Left hindlimb (tissue), 1 donor: ENCODE data around the gene NOC4L.

Experiments
- DNase-seq: peaks from one replicate; pipeline ENCODE4 v3.0.0-alpha.2; 2018

NOC4L gene

DNA sequence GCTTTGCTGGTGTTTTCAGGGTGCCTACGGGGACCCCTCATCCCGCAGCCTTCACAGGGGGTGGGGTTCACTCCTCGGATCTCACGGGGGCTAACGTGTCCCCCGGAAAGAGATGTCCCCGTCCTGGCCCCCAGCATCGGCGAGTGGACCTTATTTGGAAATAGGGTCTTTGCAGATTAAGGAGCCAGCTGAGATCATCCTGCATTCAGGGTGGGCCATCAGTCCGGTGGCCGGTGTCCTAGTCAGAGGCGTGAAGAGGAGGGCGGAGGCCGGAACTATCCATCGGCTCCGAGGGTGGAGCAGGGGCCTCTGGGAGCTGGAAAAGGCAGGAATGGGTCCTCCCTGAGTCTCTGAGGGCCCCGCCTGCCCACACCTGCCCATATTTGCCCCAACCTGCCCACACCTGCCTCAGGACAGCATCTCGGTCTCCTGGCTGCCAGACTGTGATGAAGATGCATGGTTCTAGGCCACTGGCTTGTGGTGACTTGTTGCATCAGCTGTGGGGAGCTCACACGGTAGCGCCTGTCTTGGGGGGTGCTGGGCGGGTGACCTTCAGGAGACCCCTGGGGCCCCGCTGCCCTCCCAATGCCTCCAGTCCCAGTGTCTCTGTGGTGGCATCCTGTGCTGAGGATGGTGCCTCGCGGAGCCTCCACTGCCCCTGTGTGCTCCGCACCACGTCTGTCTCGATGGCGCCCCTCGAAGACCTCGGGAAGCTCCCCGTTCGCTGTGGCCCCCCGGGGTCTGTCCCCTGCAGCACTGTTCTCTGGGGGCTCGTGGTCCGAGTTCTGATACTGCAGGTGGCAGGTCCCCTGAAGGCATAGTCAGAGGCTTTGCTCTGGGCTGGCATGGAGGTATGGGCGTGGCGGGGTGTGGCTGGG is 14.7 kb downstream of the NOC4L start:
- DNase-seq: no peak

DNA sequence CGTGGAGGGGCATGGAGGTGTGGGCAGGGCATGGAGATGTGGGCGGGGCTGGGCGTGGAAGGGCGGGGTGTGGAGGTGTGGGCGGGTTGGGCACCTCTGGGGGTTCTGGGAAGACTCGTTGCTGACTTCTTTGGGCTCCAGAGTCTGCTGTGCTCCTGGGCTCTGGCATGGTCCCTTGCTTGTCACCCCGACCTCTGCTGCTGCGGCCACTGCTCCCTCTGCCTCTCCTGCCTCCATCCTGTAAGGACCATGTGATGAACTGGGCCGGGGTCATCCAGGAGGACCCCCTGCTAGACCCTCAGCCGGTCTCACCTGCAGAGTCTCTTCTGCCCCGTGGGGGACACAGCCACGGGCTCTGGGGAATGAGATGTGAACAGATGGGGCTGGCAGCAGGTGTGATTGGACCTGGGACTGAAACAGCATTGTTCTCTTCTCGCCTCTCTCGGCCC is 15.3 kb downstream of the NOC4L start:
- no peak for DNase-seq

DNA sequence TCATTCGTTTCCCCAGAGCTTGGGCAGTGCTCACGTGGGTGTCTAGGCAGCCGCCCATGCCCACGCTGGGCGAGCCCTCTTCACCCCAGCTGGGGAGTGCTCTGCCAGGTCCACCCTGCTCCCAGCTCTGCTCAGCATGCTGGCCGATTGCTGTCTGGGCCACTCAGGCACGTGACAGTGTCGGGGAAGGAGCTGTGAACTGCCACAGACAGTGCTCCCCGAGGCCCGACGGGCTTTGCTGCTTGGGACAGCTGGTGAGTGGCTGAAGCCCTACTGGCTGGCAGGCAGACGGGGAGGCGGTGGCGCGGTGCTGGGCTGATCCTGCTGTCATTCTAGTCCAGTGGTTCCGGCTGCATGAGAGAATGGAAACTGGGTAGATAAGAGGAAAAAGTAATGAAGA is 15.8 kb downstream of the NOC4L start:
- no peak for DNase-seq

DNA sequence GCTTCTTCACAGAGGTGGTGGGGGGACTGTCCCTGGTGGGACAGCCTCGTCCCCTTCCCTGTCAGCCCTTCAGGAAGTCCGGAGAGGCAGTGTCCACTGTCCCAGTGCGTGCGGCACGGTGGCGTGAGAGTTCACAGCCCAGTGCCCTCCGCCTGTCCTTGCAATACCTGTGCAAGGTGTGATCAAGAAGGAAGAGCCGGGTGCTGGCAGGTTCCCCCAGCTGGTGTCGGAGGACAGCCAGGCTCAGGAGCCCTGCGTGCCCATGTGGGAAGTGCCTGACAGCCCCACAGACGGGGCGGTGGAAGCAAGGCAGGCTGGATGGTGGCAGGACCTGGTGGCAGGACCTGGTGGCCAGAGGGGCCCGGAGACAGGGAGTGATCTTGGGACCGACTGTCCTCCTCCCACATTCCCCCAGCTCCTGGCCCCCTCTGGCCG is 16.4 kb downstream of the NOC4L start:
- no peak for DNase-seq

DNA sequence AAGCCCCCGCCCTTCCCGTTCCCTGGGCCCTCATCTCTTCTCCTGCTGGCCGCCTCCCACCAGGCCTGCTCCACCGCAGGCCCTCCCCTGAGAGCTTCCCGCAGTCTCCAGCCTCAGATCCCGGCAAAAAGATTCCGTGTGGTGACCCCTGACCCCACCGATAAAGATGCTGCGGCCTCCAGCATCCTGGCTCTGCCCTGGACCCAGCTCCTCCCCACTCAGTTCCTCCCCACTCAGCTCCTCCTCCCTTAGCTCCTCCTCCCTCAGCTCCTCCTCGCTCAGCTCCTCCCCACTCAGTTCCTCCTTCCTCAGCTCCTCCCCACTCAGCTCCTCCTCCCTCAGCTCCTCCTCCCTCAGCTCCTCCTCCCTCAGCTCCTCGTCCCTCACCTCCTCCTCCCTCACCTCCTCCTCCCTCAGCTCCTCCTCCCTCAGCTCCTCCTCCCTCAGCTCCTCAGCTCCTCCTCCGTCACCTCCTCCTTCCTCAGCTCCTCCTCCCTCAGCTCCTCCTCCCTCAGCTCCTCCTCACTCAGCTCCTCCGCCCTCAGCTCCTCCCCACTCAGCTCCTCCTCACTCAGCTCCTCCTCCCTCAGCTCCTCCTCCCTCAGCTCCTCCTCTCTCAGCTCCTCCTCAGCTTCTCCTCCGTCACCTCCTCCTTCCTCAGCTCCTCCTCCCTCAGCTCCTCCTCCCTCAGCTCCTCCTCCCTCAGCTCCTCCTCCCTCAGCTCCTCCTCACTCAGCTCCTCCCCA is 17.0 kb downstream of the NOC4L start:
- no peak for DNase-seq

DNA sequence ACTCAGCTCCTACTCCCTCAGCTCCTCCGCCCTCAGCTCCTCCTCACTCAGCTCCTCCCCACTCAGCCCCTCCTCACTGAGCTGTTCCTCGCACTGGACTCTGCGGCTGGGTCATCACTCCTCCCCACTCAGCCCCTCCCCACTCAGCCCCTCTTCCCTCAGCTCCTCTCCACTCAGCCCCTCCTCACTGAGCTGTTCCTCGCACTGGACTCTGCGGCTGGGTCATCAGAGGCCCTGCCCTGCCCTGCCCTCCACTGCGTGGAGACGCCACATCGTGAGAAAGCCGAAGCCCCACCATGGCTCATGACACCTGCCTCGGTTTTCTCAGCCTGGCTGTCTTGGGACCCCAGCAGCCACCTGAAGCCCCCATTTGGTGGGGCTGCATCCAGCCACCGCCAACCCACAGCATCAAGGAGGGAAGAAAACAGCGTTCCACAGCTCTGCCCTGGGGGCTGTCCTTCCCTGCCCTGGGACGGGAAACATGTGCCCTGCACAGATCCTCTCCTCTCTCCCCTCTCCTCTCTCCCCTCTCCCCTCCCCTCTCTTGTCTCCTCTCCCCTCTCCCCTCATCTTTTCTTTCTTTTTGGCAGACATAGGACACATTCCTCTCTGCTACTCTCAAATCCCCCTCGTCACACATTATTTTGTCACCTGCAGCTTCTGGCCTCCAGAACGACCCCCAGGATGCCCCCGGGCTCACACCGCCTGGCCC is 17.7 kb downstream of the NOC4L start:
- DNase-seq: no peak

DNA sequence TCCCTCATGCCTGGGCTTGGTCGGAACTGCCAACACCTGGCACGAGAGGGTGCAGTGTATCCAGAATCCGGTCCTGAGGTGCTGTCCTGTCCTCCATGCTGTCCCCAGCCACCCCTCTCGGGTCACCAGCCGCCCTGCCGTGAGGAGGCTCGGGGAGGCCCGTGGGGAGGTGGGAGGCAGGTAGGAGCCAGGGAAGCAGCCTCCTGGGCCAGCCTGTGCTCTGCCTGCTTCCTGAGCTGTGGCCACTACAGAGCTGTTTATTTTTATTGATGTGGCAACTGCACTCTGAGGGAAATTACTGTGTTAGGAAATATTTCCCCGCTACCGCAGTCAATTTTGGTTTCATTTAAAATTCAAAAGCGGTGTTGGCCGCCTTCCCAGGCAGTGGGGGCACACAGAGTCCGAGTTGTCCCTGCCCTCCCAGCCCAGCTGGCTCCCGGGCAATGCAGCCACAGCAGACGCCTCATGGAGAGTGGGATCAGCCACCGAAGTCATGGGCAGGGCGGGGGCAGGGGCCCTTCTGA is 18.3 kb downstream of the NOC4L start:
- peak; percentile 82 for DNase-seq

DNA sequence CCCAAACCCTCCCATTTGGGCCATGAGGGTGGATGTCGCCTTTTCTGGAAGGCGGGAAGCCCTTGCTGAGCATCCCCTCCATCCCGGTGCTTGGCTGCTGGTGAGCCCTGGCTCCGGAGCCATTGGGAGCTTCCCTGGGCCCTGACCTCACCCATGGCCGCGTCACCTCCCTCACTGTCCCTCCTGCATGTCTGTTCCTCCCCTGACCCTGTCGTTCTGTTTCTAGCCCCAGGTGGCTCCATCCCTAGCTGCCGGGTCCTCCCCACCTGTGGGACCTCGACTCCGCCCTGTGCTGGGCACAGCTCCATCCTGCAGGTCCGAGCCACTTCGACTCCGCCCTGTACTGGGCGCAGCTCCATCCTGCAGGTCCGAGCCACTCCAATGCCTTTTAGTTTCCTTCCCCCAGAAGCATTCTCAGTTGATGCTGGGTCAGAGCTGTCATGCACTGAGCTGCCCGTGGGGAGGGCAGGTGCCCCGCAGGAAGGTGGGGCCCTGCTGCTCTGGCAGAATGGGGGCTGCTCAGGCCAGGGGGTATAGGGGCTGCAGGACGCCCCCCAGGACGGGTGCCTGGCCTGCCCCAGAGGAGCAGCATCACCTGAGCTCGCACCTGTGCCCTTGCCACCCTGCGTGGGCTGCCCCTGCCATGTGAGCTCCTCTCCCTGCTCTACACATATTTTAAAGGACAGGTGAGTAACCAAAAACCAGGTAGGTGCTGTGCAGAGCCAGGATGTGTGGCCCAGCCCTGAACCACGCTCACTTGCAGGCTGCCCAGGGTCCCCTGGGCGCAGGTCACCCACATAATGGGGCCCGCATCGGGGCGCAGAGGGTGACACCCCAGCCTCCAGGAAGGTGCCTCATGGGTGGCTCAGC is 19.0 kb downstream of the NOC4L start:
- DNase-seq: no peak

DNA sequence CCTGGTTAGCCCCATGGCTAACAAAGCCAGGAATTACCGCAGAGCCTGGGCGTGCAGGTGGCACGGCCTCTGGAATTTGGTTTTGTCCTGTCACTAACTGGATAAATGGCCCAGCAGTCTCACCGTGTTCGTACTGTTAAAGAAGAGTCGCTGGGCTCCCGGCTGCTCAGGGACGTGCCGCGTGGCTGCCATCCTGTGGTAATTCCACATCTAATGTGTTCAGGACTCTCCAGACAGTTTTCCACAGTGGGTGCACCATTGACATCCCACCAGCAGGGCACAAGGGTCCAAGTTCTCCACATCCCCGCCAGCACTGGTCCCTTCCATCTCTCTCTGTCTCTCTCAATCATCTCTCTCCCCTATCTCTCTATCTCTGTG is 19.6 kb downstream of the NOC4L start:
- no peak for DNase-seq

DNA sequence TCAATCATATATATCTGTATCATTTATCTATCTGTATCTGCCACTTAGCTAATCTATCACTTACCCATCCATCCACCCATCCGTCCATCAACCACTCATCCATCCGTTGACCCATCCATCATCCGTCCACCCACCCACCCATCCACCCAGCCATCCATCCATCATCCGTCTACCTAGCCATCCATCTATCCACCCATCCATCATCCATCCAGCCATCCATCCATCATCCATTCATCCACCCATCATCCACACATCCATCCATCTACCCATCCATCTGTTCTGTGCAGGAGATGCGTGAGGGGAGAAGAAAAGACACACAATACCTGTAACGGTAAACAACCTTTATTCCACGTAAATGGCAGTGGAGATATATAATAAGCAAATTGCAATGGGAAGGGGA is 20.2 kb downstream of the NOC4L start:
- no peak for DNase-seq

DNA sequence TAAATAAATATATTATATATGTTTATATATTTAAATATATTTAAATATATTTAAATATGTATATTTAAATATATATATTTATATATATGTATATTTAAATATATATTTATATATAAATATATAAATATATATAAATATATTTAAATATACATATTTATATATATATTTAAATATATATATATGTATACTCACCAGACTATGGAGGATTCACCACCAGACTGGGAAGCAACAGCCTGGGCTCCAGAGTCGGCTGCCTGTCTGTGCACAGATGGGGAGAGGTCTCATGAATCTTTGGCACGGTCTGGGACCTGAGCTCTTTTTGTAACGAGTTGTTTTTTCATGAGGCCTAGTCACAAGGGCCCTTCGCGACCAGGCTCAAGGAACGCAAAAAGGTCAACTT is 21.3 kb downstream of the NOC4L start:
- no peak for DNase-seq

DNA sequence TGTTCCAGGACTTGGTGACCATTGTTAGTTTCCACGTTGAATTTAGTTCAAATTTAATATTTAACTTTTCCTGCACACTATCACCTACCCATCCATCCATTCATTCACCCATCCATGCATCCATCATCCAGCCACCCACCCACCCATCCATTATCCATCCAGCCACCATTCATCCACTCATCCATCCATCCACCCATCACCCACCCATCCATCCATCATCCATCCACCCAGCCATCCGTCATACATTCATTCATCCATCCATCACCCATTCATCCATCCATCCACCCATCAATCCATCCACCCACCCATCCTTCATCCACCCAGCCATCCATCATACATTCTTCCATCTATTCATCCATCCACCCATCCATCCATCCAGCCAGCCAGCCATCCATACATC is 21.8 kb downstream of the NOC4L start:
- no peak for DNase-seq

DNA sequence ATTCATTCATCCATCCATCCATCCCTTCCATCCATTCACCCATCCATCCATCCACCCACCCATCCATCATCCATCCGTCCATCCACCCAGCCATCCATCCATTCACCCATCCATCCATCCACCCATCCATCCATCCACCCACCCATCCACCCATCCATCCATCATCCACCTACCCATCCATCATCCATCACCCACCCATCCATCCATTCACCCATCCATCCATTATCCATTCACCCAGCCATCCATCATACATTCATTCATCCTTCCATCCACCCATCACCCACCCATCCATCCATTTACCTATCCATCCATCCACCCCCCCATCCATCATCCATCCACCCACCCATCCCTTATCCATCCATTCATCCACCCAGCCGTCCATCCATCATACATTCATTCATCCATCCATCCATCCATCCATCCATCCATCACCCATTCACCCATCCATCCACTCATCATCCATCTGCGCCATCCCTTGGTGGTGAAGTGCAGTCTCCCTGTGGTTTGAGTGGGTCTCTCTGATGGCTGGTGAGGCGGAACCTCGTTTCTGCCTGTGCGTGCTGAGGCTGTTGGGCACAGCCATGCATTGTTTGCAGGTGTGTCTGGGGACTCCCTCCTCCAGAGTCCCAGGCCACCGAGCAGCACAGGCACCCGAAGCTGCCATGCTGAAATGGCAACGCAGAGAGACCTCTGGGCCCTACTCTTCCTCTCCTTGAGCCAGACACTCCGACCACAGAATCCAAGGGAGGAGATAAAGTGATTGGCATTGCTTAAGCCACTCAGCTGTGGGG is 22.7 kb downstream of the NOC4L start:
- no peak for DNase-seq

DNA sequence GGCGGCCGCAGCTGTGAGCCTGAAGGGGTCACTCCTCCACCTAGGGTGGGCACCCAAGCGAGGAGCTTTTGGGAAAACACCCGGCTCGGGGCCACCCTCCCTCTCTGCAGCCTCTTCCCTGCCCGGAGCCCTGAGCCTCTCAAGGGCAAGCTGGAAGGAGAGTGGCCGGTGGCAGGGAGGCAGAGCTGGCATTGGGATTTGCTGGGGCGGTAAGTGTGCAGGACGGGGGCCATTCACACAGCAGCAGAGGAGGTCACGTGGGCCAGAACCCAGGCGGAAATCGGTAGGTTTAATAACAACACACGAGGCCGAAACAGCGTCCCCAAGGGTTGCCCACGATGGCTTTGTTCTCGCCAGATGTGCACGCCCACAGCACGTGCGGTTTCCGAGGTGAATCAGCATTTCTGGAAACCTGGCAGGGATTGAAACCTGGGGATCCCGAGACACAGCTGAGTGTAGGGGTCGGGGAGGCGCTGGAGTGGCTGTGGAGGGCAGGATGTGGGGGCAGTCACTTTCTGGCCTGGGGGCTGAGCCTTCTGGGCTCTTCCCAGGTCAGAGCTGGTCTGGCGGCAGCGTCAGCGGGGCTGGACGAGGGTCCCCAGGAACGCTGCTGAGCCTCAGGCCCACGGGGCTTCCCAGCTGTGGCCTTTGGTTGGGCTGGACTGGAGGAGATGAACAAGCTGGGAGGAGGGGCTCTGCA is 23.5 kb downstream of the NOC4L start:
- no peak for DNase-seq

DNA sequence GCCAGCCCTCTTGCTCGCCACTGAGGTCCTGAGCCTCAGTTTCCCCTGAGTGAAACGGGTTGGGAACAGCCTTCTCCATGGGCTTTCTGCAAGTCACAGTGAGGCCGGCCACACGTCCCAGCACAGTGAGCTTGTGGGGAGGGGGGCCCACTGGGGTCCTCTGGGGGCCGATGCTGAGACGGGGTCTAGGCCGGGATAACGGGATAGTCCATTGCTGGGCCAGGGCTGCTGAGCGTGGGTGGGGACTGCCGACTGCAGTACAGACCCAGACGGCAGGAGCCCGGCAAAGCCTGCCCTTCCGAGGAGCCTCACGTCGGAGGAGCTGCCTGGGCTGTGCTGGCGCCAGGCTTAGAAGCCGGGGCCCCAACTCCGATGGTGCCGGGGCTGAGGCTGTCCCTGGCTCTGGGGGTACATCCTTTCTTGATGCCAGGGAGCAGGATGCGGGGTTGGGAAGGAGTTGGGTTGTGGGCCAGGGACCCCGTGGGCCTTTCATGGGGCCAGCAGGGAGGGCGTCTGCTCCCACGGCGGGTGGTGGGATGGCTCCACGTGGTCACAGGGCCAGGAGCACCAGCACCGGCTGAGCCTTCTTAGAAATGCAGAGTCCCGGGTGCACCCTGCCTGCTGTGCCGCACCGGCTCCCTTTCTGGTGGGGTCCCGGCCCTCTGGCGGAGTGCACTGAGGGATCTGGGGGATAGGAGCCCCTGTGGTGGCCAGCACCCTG is 24.2 kb downstream of the NOC4L start:
- DNase-seq: no peak

DNA sequence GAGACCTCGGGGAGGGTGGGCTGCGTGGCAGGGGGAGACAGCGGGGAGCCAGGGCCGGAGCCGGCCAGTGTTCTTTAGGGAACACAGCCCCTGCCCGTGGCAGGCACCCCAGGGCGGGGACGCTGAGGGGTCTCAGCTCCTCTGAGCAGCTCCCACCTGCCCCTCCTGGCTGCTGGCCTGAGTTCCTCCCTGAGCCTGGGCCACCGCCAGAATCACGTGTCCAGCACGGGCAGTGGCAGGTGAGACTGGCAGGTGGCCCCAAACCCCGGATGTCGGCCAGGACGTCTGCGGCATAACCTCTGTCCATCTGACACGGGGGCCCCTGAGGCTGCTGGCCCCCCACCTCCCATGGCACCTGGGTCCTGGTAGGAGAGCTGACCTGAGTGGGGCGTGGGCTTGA is 25.1 kb downstream of the NOC4L start:
- no peak for DNase-seq

DNA sequence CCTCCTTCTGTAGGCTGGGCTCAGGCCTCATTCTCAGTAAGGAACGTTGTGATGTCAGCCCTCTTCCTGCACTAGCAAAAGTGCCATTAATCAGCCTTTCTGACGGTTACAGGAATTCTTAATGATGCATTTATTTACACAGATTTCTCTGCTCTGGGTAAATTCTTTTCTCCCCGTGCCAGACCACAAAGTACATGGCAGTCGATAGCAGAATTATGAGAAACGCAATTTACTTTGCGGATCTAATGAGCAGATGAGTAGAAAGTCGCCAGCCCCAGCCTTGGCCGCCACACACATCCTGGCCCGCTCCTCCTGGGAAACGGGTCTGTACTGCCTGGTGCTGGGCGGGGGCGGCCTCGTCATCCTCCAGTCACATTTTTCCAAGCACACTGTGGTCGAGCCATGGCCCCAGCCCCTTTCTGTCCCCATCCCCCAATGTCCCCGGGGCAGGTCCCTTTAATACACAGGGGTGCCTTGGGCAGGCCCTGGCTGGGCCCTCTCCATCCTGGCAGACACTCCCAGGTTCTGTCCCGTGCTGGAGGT is 25.9 kb downstream of the NOC4L start:
- DNase-seq: no peak

DNA sequence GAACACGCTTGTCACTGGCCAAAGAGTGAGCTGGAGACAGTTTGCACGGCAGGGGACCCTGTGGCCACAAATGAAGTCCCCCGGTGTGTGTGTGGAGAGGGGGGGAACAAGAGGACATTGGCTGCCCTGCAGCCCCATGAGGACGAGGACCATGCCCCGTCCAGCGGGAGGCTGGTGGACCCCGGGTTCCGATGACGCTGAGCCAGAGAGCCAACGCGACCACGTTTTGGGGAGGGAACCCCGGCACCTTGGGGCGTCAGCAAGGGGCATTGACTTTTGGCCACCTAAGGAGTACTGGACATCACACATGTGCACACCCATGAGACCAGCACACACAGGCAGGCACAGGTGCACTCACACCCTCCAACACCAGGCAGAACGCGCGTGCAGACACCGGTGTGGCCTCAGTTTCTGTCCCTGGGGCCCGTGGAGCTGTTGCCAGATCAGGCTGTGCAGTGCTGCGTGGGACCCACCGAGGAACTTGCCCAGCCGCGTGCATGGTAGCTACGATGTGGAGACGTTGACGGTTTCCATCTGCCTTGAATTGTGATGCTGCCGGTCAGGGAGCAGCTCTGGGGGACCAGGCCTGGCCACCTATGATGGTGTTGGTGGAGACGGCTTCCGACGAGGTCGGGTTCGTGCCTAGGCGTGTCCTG is 26.5 kb downstream of the NOC4L start:
- no peak for DNase-seq

DNA sequence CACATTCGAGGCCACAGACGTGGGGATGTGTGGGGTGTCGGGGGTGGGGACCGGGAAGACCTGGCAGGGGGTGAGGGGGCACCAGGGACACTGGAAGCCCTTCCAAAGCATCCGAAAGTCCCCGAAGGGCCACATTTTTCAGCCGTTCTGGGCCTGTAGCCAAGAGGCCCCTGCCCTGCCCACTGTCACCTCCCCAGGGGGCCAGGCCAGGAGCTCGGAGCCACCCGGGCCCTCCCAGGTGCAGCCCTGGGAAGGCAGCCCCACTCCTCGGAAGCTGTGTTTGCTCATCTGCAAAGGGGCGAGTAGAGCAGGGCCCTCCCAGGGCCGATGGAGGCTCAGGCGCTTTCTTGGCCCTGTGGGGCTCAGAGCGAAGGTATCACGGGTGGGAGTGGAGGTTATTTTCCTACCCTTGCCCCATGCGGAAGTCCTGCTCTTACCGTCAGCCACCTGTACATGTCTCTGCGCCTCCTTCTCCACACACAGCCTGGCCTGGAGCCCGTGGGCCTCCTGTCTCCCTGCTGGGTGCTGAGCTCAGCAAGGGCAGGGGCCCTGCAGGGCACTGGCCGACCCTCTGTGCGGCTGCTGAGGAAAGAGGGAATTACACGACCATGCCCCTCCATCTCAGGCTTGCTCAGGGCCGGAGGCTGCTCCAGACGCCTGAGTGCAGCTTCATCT is 27.2 kb downstream of the NOC4L start:
- DNase-seq: no peak
